OCI-LY7 (cell line): ENCODE results near the gene FGF1. TPM values are rescaled to one million over a fixed set of nuclear protein-coding genes. Genes with fewer than 3 reads are reported as not detected.

Experiments used
- BruUV-seq: library from RNA; stranded (reverse); fragments of 400-500 nt; replicated peaks from 2 replicates; lab custom pipeline; 2021; lab: Mats Ljungman, UMichigan
- CTCF ChIA-PET: fragments of 300-600 bp; sonication (Branson Sonifier 250); formaldehyde crosslinking; loops from one replicate; lab custom pipeline; 2022; ENCODE audit warnings: antibody characterized with exemption; ENCODE audit not compliant: unreplicated experiment; lab: Charles Lee
- POLR2A ChIA-PET: fragments of 300-600 bp; sonication (Branson Sonifier 250); formaldehyde crosslinking; loops from one replicate; lab custom pipeline; 2022; ENCODE audit warnings: antibody characterized with exemption; lab: Charles Lee
- DNase-seq: peaks from one replicate; pipeline ENCODE4 v3.0.0-alpha.2; 2015; ENCODE audit warnings: low spot score
- H2AFZ ChIP-seq: fragments of 200-600 bp; sonication (generic), shearing (Covaris generic); 2 replicates; pipeline ENCODE4 v1.6.1; 2014; ENCODE audit warnings: mild to moderate bottlenecking, antibody characterized with exemption, low read length, moderate library complexity
- H3K27ac ChIP-seq: fragments of 200-600 bp; sonication (generic); 2 replicates; pipeline ENCODE4 v1.5.1; 2014; ENCODE audit warnings: mixed run types, low read depth, mild to moderate bottlenecking, moderate library complexity, low read length, inconsistent platforms; ENCODE audit not compliant: poor library complexity, severe bottlenecking
- H3K36me3 ChIP-seq: fragments of 200-600 bp; sonication (generic); 2 replicates; pipeline ENCODE4 v1.6.1; 2014; ENCODE audit warnings: mild to moderate bottlenecking, antibody characterized with exemption, low read length, moderate library complexity, mixed read lengths; ENCODE audit not compliant: insufficient read depth
- H3K4me1 ChIP-seq: fragments of 200-600 bp; sonication (generic); 2 replicates; pipeline ENCODE4 v1.5.1; 2014; ENCODE audit warnings: mild to moderate bottlenecking, low read length; ENCODE audit not compliant: insufficient read depth, poor library complexity, severe bottlenecking
- H3K4me2 ChIP-seq: fragments of 200-600 bp; sonication (generic); 2 replicates; pipeline ENCODE4 v1.6.1; 2014; ENCODE audit warnings: mild to moderate bottlenecking, low read length
- H3K4me3 ChIP-seq: fragments of 200-600 bp; sonication (generic); 2 replicates; pipeline ENCODE4 v1.5.1; 2014; ENCODE audit warnings: mild to moderate bottlenecking, low read depth, low read length; ENCODE audit not compliant: poor library complexity, severe bottlenecking
- H3K79me2 ChIP-seq: fragments of 200-600 bp; sonication (generic); 2 replicates; pipeline ENCODE4 v1.6.1; 2016; ENCODE audit warnings: low read depth, mild to moderate bottlenecking, low read length, moderate library complexity, mixed read lengths; ENCODE audit not compliant: insufficient read depth
- H3K9me2 ChIP-seq: fragments of 200-600 bp; sonication (generic); 2 replicates; pipeline ENCODE4 v1.6.1; 2016; ENCODE audit warnings: mild to moderate bottlenecking, low read length, mixed read lengths; ENCODE audit not compliant: insufficient read depth
- H3K9me3 ChIP-seq: fragments of 200-600 bp; sonication (generic); 2 replicates; pipeline ENCODE4 v1.6.1; 2014; ENCODE audit warnings: mild to moderate bottlenecking, mixed run types, low read length, mixed read lengths
- H4K20me1 ChIP-seq: fragments of 200-600 bp; sonication (generic); 2 replicates; pipeline ENCODE4 v1.6.1; 2014; ENCODE audit warnings: mild to moderate bottlenecking, antibody characterized with exemption, low read length, moderate library complexity, mixed read lengths; ENCODE audit not compliant: insufficient read depth
- CTCF ChIP-seq: fragments of 200-600 bp; sonication (generic); conservative IDR thresholded peaks from 2 replicates; pipeline ENCODE4 v1.5.1; 2014; ENCODE audit warnings: mild to moderate bottlenecking, antibody characterized with exemption, low read length, moderate library complexity, mixed read lengths
- EZH2phosphoT487 ChIP-seq: fragments of 200-600 bp; sonication (generic); IDR thresholded peaks from 2 replicates; pipeline ENCODE4 v1.6.1; 2018; ENCODE audit warnings: low read depth, borderline replicate concordance, mild to moderate bottlenecking, mixed run types, antibody characterized with exemption, low read length, moderate library complexity, mixed read lengths
- intact Hi-C: fragments of 100-400 bp; cut with micrococcal nuclease; formaldehyde crosslinking; loops from one replicate; pipeline ENCODE4 v1.10.0; 2022; ENCODE audit not compliant: unreplicated experiment
- total RNA-seq, 2 experiments: library from RNA; depleted of rRNA in 1 of 2; stranded (reverse); fragments of >200 nt in 1 of 2; shearing (Covaris generic) in 1 of 2; gene quantifications; 2 replicates each; pipeline ENCODE4 v1.2.3, GENCODE V29; 2014 to 2022

The FGF1 gene
- total RNA-seq, 2 experiments from 2014 or later = not detected

- no peaks in the 10 kb centered on the region for H3K9me3 ChIP-seq
- BruUV-seq = no TSS peak
- no peak for TF ChIP-seq CTCF
- no peak for TF ChIP-seq EZH2phosphoT487
- no peaks in the 10 kb centered on the region for H4K20me1 ChIP-seq
- H3K79me2 ChIP-seq = no peaks in the 10 kb centered on the region
- H3K9me2 ChIP-seq = no peaks in the 10 kb centered on the region
- no peaks in the 10 kb centered on the region for H3K4me1 ChIP-seq
- intact Hi-C loops = no loop called here
- ChIA-PET POLR2A (interaction anchor here (0.7 to 0.8 kb wide), 2 partner anchors 14 to 86 kb away, joined by 3 read pairs; no protein-coding TSS in a partner anchor), CTCF (no interaction called here)
- no peak overlapping the region for H3K27ac ChIP-seq
- no peak for DNase-seq
- no peak overlapping the region for H3K4me2 ChIP-seq
- no peak overlapping the region for H2AFZ ChIP-seq
- H3K36me3 ChIP-seq = no peaks in the 10 kb centered on the region
- no peak overlapping the region for H3K4me3 ChIP-seq
Observed at GRCh38 chr5:142690667-142691066, 4.8 kb upstream of the FGF1 start.

- Histone ChIP-seq H3K4me2 (no peak overlapping the region), H3K9me2 (no peaks in the 10 kb centered on the region), H3K9me3 (no peaks in the 10 kb centered on the region), H3K4me1 (no peaks in the 10 kb centered on the region), H3K36me3 (no peaks in the 10 kb centered on the region), H3K4me3 (no peak overlapping the region), H4K20me1 (no peaks in the 10 kb centered on the region), H3K79me2 (no peaks in the 10 kb centered on the region), H3K27ac (no peak overlapping the region), H2AFZ (no peak overlapping the region)
- ChIA-PET POLR2A (interaction anchor here (0.6 kb wide), 1 partner anchor 16 kb away, joined by 4 read pairs; no protein-coding TSS in a partner anchor), CTCF (no interaction called here)
- no peak for TF ChIP-seq CTCF
- no peak for TF ChIP-seq EZH2phosphoT487
- intact Hi-C loops = no loop called here
- no TSS peak for BruUV-seq
- DNase-seq = no peak
Observed at GRCh38 chr5:142689081-142689480, 3.2 kb upstream of the FGF1 start.

GRCh38 chr5:142688281-142688989 is 2.5 kb upstream of the FGF1 start:
- H3K9me2 ChIP-seq = no peaks in the 10 kb centered on the region
- ChIA-PET CTCF (no interaction called here), POLR2A (no interaction called here)
- H3K4me2 ChIP-seq = no peak overlapping the region
- H3K4me3 ChIP-seq = no peak overlapping the region
- H2AFZ ChIP-seq = no peak overlapping the region
- no peaks in the 10 kb centered on the region for H3K36me3 ChIP-seq
- TF ChIP-seq EZH2phosphoT487 = no peak
- TF ChIP-seq CTCF = no peak
- H4K20me1 ChIP-seq = no peaks in the 10 kb centered on the region
- H3K4me1 ChIP-seq = no peaks in the 10 kb centered on the region
- DNase-seq = no peak
- no TSS peak for BruUV-seq
- H3K27ac ChIP-seq = no peak overlapping the region
- intact Hi-C loops = no loop called here
- no peaks in the 10 kb centered on the region for H3K79me2 ChIP-seq
- H3K9me3 ChIP-seq = no peaks in the 10 kb centered on the region
